HG03045 (cell line): ENCODE measurements around the gene ADH4.
"Not testable (repeated sequence)": the region's sequence is repeated elsewhere in the genome, so short reads cannot be mapped to it uniquely, and the experiment has no call there.

Experiments
- ATAC-seq: cut with Tn5 transposase; IDR thresholded peaks from one replicate; pipeline ENCODE4 v1.9.1; 2021; ENCODE audit warnings: mild to moderate bottlenecking, moderate library complexity; ENCODE audit not compliant: unreplicated experiment

ADH4 gene

DNA sequence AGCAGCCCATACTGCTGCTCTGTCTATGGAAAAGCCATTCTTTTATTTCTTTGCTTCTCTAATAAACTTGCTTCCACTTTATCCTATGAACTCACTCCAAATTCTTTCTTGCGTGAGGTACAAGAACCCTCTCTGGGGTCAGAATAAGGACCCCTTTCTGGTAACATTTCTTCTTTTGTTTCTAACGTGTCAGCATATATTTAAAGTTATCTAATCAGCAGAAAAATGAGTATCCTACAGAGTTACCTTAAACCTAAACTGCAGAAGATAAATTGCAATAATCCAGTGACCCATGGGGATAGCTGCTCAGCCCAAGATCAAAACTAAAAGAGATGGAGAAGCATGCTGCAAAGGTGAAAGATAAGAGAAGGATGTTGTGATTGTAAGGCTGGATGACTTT lies 59.5 kb downstream of the ADH4 start:
- no peak for ATAC-seq

DNA sequence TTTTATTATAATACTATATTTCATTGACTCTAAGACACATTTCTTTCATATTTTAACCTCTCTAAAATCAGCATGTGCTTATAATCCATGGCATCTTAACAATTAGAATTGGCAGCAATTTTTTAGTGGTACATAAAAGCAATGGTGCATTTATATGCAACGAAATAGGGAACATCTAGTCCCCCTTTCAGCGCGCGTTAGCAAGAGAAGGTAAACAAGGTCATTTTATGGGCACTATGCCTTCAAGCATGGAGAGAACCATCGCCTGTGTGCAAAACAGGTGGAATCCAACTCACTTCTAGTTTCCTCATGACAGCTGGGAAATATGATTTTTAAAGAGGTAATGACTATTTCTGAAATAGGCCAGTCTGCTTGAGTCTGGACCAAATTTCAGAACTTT lies 61.9 kb downstream of the ADH4 start:
- ATAC-seq: no peak

DNA sequence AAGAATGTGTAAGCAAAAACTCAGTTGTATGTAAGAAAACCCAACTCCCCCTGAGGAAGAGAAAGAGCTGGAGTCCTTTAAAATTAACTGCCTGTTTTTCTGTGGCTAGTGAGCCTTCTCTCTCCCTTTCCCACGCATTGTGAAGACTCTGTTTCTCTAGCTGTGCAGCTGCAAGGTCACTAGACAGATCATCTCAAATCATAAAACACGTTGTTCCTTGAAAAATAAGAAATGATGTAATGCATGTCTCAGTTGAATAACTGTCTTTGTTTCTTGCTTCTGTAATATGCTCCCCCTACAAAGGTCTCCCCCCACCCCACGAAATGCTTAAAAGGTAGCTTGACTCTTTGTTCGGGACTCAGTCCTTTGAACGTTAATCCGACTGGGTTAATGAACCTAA lies 63.2 kb downstream of the ADH4 start:
- not testable (repeated sequence) for ATAC-seq

DNA sequence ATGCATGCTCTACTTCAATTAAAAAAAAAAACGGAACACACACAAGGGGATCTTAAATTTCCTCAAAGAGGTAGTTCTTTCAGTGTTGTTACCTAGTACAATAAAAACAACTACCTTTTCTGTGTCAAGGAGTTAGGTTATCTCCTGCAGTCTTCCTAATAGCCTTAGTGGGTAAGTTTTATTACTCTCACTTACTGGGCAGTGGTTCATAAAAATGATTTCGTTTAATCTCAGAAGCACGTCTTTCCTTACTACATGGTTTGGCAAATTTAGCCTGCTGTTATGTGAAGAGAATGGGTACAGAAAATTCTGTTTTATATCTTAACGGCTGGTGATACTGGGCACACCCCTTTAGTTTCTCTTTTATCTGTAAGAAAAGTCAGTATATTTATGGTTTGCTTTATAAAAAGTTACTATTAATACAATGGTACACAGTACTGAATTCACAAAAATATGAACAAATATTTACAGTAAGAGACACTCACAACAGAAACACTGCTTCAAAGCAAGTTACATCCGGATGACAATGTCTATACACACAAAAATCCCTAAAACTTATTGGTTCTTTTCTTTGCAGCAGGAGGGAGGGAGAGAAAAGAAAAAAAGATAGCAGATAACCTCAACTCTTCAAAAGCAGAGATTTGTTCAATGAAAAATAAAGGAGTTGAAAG lies 64.3 kb downstream of the ADH4 start:
- ATAC-seq: no peak

DNA sequence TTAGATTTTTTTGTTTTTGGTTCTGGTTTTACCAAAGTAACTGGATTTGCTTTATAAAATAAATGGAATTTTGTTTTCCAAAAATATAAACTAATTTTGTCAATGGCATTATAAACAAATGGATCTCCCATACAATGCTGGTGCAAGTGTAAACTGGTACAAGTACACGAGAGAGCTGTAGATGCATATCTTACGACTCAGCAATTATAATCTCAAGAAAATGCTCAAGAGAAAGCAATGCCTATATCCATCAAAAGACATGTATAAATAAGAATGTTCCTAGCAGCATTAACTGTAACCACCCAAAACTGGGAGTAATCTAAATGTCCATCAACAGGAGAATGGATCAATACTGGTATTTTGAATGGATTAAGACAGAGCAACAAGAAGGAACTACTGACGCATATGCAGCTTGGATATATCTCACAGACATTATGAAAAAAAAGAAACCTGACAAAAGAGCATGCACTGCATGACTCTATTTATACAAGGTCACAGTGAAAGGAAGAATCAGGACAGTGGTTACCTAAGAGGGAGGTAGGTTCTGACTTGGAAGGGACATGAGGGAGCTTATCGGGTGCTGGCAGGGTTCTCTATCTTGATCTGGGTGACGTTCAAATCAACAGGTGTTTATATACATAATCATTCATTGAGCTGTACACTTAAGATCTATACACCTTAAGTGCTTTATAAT lies 65.0 kb downstream of the ADH4 start:
- no peak for ATAC-seq

DNA sequence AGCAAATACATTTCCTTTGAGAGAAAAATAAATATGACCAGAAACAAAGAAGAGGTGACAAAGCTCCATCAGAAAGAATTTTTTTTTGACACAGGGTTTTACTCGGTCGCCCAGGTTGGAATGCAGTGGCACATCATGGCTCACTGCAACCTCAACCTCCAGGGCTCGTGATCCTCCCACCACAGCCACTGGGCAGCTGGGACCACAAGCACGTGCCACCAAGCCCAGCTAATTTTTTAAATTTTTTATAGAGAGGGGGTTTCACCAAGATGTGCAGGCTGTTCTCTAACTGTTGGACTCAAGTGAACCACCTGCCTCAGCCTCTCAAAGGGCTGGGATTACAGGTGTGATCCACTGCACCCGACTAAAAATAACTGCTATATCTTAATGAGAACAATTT lies 65.8 kb downstream of the ADH4 start:
- no peak for ATAC-seq

DNA sequence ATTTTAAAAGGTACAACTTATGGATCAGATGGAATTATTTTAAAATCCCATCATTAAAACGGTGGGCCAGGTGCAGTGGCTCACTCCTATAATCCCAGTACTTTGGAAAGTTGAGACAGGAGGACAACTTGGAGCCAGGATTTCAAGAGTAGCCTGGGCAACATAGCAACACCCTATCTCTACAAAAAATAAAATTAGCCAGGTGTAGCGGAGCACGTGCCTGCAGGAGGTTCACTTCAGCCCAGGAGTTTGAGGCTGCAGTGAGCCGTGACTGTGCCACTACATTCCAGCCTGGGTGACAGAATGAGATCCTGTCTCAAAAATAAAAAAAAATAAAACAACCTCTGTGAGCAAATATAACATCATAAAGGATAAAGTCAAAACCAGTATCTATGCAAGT lies 66.9 kb downstream of the ADH4 start:
- ATAC-seq: no peak

DNA sequence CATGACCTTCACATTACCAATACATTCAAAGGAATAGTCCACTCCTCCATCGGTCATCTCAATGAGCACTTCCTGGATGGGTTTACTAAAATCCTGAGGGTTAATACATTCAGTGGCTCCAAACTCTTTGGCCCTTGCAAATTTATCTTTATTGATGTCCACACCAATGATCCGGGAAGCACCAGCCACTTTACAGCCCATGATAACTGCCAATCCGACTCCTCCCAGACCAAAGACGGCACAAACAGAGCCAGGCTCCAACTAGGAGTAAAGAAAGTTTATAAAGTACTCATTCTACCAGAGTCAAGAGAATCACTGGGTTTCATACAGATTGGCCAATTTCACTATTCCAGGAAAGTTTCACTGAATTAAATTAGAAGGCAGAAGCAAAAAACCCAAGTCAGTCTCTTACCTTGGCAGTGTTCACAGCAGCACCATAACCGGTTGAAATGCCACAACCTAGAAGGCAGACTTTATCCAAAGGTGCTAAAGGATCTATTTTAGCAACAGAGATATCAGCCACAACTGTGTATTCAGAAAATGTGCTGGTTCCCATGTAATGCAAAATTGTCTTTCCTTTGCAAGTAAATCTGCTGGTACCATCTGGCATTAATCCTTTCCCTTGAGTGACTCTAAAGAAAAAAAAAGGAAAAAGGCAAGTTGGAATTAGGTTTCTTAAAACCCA lies 67.7 kb downstream of the ADH4 start:
- no peak for ATAC-seq

DNA sequence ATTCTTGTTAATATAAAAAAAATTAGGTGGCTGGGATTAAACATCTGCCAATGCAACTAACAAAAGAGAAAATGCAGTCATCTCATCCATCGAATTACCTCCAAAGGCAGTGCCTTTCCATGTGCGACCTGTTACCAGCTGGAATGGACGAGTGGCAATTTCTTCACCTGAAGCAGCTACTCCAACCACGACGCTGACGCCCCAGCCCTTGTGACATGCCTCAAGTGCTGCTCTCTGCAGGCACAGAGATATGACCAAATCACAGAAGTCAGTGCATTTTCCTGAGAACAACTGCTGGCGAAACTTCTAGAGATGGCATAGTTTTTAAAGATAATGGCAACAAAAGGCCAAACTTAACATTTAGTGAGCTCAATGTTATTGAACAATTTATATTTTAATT lies 69.3 kb downstream of the ADH4 start:
- ATAC-seq: no peak
